MCF 10A (cell line): ENCODE measurements around the gene CECR2. TPM values are rescaled to one million over a fixed set of nuclear protein-coding genes. Genes with fewer than 3 reads are reported as not detected.

ENCODE experiments used
- BruUV-seq: library from RNA; stranded (reverse); fragments of 400-500 nt; replicated peaks from 2 replicates; lab custom pipeline; 2021; lab: Mats Ljungman, UMichigan
- CTCF ChIA-PET: fragments of 300-600 bp; sonication (Branson Sonifier 250); formaldehyde crosslinking; extraction: SDS; loops from one replicate; lab custom pipeline; 2021; ENCODE audit warnings: antibody characterized with exemption, inconsistent platforms; lab: Yijun Ruan, JAX
- POLR2A ChIA-PET: fragments of 300-600, 350-650 bp; sonication (Branson Sonifier 250); formaldehyde crosslinking; extraction: SDS; loops from one replicate; lab custom pipeline; 2020; ENCODE audit warnings: antibody characterized with exemption, inconsistent platforms; lab: Yijun Ruan, JAX
- DNase-seq: peaks from one replicate; pipeline ENCODE4 v3.0.0-alpha.2; 2018; ENCODE audit not compliant: unreplicated experiment
- H3K27ac Mint-ChIP-seq: one replicate; pipeline ENCODE4 v1.8.0; 2022; ENCODE audit warnings: mild to moderate bottlenecking, low read depth, mixed read lengths; ENCODE audit not compliant: unreplicated experiment
- H3K27me3 Mint-ChIP-seq: one replicate; pipeline ENCODE4 v1.8.0; 2022; ENCODE audit warnings: mixed read lengths; ENCODE audit not compliant: insufficient read depth, unreplicated experiment
- H3K36me3 Mint-ChIP-seq: one replicate; pipeline ENCODE4 v1.8.0; 2022; ENCODE audit warnings: mild to moderate bottlenecking, moderate library complexity, mixed read lengths; ENCODE audit not compliant: insufficient read depth, unreplicated experiment
- H3K4me1 Mint-ChIP-seq: one replicate; pipeline ENCODE4 v1.8.0; 2022; ENCODE audit warnings: mixed read lengths; ENCODE audit not compliant: insufficient read depth, unreplicated experiment
- H3K4me3 Mint-ChIP-seq: one replicate; pipeline ENCODE4 v1.8.0; 2022; ENCODE audit warnings: mild to moderate bottlenecking, moderate library complexity, mixed read lengths; ENCODE audit not compliant: unreplicated experiment
- H3K9me3 Mint-ChIP-seq: one replicate; pipeline ENCODE4 v1.8.0; 2022; ENCODE audit warnings: mixed read lengths; ENCODE audit not compliant: unreplicated experiment
- CTCF ChIP-seq: fragments of 200-600 bp; IDR thresholded peaks from one replicate; pipeline ENCODE4 v1.8.0; 2022; ENCODE audit warnings: antibody characterized with exemption, mild to moderate bottlenecking; ENCODE audit not compliant: unreplicated experiment
- intact Hi-C: fragments of 100-400 bp; cut with micrococcal nuclease; formaldehyde crosslinking; loops from 2 replicates; pipeline ENCODE4 v1.14.1; 2022
- total RNA-seq: library from RNA; stranded (reverse); gene quantifications from 2 replicates; pipeline ENCODE4 v1.2.3, GENCODE V29; 2022

The CECR2 gene
- total RNA-seq, 1 experiment from 2014 or later, result not detected

DNA sequence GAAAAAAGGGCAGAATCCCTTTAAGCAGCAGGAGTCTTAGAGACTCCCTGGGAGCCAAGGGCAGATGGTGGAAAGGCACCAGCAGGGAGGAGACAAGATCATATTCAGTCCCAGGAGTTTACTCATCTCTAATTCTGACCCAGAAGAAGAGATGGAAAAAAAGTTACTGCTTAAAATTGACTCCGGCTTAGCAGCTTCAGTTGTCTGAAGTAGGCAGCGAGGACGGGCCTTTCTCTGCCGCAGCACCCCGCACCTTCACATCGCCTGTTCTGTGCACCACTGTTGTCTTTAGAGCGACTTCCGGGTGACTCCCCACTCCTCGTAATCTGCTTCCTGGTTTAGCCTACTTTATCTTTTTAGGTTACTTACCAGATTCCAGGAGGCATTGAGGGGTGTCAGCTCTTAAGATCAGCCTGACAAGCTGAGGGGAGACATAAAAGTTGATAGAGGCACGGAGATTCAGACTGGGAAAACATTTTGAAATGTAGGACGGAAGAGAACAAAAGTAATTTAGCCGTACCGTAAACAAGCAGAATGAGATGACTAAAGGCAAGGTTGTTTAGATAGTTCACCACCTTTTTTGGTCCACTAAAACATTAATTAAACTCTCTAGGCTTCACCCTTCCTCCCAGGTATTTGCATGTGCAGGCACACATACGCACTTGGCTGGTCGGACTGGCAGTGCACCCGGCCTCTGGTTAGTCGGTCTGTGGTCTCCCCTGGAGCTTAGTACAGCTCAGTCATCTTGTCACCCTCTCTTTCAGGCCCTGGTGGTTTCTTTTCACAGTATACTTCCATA lies 74.3 kb downstream of the CECR2 start:
- CTCF ChIA-PET, result interaction anchor here (0.7 kb wide), 1 partner anchor 254 kb away, joined by 3 read pairs; no protein-coding TSS in a partner anchor
- DNase-seq, result no peak
- Mint-ChIP-seq H3K9me3 (no peaks in the 10 kb centered on the region), H3K27ac (no peak overlapping the region), H3K27me3 (no peaks in the 10 kb centered on the region), H3K4me1 (no peaks in the 10 kb centered on the region), H3K36me3 (no peaks in the 10 kb centered on the region), H3K4me3 (no peak overlapping the region)
- POLR2A ChIA-PET, result interaction anchor here (0.7 kb wide), 1 partner anchor 13 kb away, joined by 3 read pairs; no protein-coding TSS in a partner anchor
- BruUV-seq, result no TSS peak
- intact Hi-C loops, result no loop called here
- TF ChIP-seq CTCF, result no peak

DNA sequence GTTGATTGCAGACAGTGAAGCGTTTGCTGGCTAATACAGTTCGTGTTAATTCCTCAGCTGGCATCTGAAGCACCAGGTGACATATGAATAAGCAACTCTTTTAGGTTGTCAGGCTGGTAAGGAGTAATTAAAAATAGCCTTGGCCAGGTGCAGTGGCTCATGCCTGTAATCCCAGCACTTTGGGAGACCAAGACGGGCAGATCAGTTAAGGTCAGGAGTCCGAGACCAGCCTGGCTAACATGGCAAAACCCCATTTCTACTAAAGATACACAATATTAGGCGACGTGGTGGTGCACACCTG lies 74.9 kb downstream of the CECR2 start:
- POLR2A ChIA-PET, result no interaction called here
- TF ChIP-seq CTCF, result no peak
- CTCF ChIA-PET, result interaction anchor here (0.7 to 0.8 kb wide), 2 partner anchors 255 to 273 kb away, joined by 3 read pairs; no protein-coding TSS in a partner anchor
- intact Hi-C loops, result no loop called here
- Mint-ChIP-seq H3K4me1 (no peaks in the 10 kb centered on the region), H3K36me3 (no peaks in the 10 kb centered on the region), H3K9me3 (no peaks in the 10 kb centered on the region), H3K27ac (no peak overlapping the region), H3K27me3 (no peaks in the 10 kb centered on the region), H3K4me3 (no peak overlapping the region)
- no TSS peak for BruUV-seq
- no peak for DNase-seq

DNA sequence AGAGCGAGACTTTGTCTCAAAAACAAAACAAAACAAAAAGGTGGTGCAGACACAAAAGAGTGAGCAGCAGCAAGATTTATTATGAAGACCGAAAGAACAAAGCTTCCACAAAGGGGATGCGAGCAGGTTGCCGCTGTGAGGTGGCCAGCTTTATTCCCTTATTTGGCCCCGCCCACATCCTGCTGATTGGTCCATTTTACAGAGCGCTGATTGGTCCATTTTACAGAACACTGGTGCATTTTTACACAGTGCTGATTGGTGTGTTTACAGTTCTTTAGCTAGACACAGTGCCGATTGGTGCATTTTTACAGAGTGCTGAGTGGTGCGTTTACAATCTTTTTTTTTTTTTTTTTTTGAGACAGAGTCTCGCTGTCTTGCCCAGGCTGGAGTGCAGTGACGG lies 77.4 kb downstream of the CECR2 start:
- H3K9me3 Mint-ChIP-seq, result no peaks in the 10 kb centered on the region
- no peaks in the 10 kb centered on the region for H3K36me3 Mint-ChIP-seq
- intact Hi-C loops, result no loop called here
- CTCF ChIA-PET, result interaction anchor here (1.7 kb wide), 1 partner anchor 10 kb away, joined by 8 read pairs; no protein-coding TSS in a partner anchor
- BruUV-seq, result no TSS peak
- H3K27ac Mint-ChIP-seq, result no peak overlapping the region
- POLR2A ChIA-PET, result no interaction called here
- no peak for DNase-seq
- no peaks in the 10 kb centered on the region for H3K4me1 Mint-ChIP-seq
- no peak overlapping the region for H3K4me3 Mint-ChIP-seq
- no peaks in the 10 kb centered on the region for H3K27me3 Mint-ChIP-seq
- no peak for TF ChIP-seq CTCF

GRCh38 chr22:17451316-17451715 lies 82.1 kb downstream of the CECR2 start:
- ChIA-PET POLR2A (no interaction called here), CTCF (interaction anchor here (0.8 kb wide), 1 partner anchor 144 kb away, joined by 4 read pairs; no protein-coding TSS in a partner anchor)
- H3K9me3 Mint-ChIP-seq, result no peaks in the 10 kb centered on the region
- no peak overlapping the region for H3K27ac Mint-ChIP-seq
- no peaks in the 10 kb centered on the region for H3K36me3 Mint-ChIP-seq
- no peak overlapping the region for H3K4me3 Mint-ChIP-seq
- intact Hi-C loops, result no loop called here
- H3K27me3 Mint-ChIP-seq, result no peaks in the 10 kb centered on the region
- TF ChIP-seq CTCF, result no peak
- no TSS peak for BruUV-seq
- no peaks in the 10 kb centered on the region for H3K4me1 Mint-ChIP-seq
- DNase-seq, result no peak
